K562 (cell line): ENCODE data around the gene TSPAN32. TPM values are rescaled to one million over a fixed set of nuclear protein-coding genes. Genes with fewer than 3 reads are reported as not detected.

Experiments
- ATAC-seq: fragments of 200-7000 bp; cut with Tn5 transposase; 3 replicates; pipeline ENCODE4 v1.9.1; 2020; ENCODE audit warnings: moderate library complexity
- BruUV-seq: library from RNA; stranded (reverse); fragments of 400-500 nt; replicated peaks from 2 replicates; lab custom pipeline; 2021; lab: Mats Ljungman, UMichigan
- CTCF ChIA-PET: fragments of 300-600 bp; formaldehyde crosslinking; extraction: SDS; loops from one replicate; lab custom pipeline; 2021; ENCODE audit warnings: low intra/inter-chr PET ratio; lab: Yijun Ruan, JAX
- POLR2A ChIA-PET: fragments of 300-600, 350-650 bp; sonication (Branson Sonifier 250); formaldehyde crosslinking; extraction: SDS; loops from one replicate; lab custom pipeline; 2021; ENCODE audit warnings: antibody characterized with exemption, inconsistent platforms; lab: Yijun Ruan, JAX
- DNase-seq, 4 experiments: peaks; one replicate each; pipeline versions ENCODE4 v3.0.0 to v3.0.0-alpha.2; 2011 to 2018; ENCODE audit warnings: low spot score in 3 of 4, mixed read lengths in 3 of 4; ENCODE audit errors: extremely low read depth in 1 of 4
- FAIRE-seq: peaks from 2 replicates; lab custom pipeline; 2011; peaks lifted over from hg19 to GRCh38; lab: Jason Lieb, UNC
- H2AFZ ChIP-seq: 2 replicates; pipeline ENCODE4 v1.6.0; 2011; ENCODE audit warnings: low read depth, low read length, control low read depth, inconsistent platforms
- H3K27ac ChIP-seq: fragments of 200-600 bp; 3 replicates; pipeline ENCODE4 v1.8.0; 2011; ENCODE audit warnings: low read depth, mild to moderate bottlenecking, control low read depth, inconsistent platforms, low read length, moderate library complexity, mixed read lengths; ENCODE audit errors: extremely low read depth
- H3K27me3 ChIP-seq, 2 experiments: fragments of 300-600 bp in 1 of 2; 2 replicates in 1 of 2; 3 replicates in 1 of 2; pipeline versions ENCODE4 v1.6.0 to v1.8.0; 2011; ENCODE audit warnings: inconsistent platforms in 2 of 2, low read length in 2 of 2, mild to moderate bottlenecking in 1 of 2, mixed read lengths in 1 of 2, moderate library complexity in 1 of 2; ENCODE audit not compliant: control insufficient read depth in 2 of 2, insufficient read depth in 2 of 2
- H3K36me3 ChIP-seq: fragments of 300-600 bp; 3 replicates; pipeline ENCODE4 v1.8.0; 2011; ENCODE audit warnings: mild to moderate bottlenecking, low read length, inconsistent platforms; ENCODE audit not compliant: control insufficient read depth, insufficient read depth
- H3K4me1 ChIP-seq, 2 experiments: fragments of 200-600 bp in 1 of 2; replicated peaks in 1 of 2; 2 replicates in 1 of 2; 3 replicates in 1 of 2; pipeline versions ENCODE4 v1.5.1 to v1.8.0; 2011; ENCODE audit warnings: inconsistent platforms in 2 of 2, low read length in 2 of 2, mild to moderate bottlenecking in 1 of 2, mixed read lengths in 1 of 2, moderate library complexity in 1 of 2; ENCODE audit not compliant: control insufficient read depth in 2 of 2, insufficient read depth in 2 of 2
- H3K4me2 ChIP-seq: 2 replicates; pipeline ENCODE4 v1.6.1; 2011; ENCODE audit warnings: low read length, control low read depth, inconsistent platforms, mixed read lengths; ENCODE audit not compliant: insufficient read depth
- H3K4me3 ChIP-seq: fragments of 200-600 bp; sonication (generic), shearing (Covaris generic); 2 replicates; pipeline ENCODE4 v1.5.1; 2016; ENCODE audit warnings: control low read depth, inconsistent platforms
- H3K79me2 ChIP-seq: fragments of 200-600 bp; 3 replicates; pipeline ENCODE4 v1.8.0; 2011; ENCODE audit warnings: low read length, inconsistent platforms; ENCODE audit not compliant: control insufficient read depth, insufficient read depth
- H3K9ac ChIP-seq, 2 experiments: 2 replicates each; pipeline versions ENCODE4 v1.6.0 to v1.6.1; 2011; ENCODE audit warnings: low read depth in 2 of 2, low read length in 2 of 2, control low read depth in 1 of 2, inconsistent platforms in 1 of 2, mild to moderate bottlenecking in 1 of 2, mixed read lengths in 1 of 2; ENCODE audit not compliant: insufficient read depth in 1 of 2
- H3K9me1 ChIP-seq: one replicate; pipeline ENCODE4 v1.6.0; 2011; ENCODE audit warnings: inconsistent platforms, mild to moderate bottlenecking, low read length, moderate library complexity; ENCODE audit not compliant: control insufficient read depth, insufficient read depth
- H3K9me3 ChIP-seq: replicated peaks from 2 replicates; pipeline ENCODE4 v1.5.1; 2011; ENCODE audit warnings: low read depth, low read length, inconsistent platforms; ENCODE audit not compliant: control insufficient read depth, insufficient read depth
- H4K20me1 ChIP-seq: replicated peaks from 2 replicates; pipeline ENCODE4 v1.6.1; 2011; ENCODE audit warnings: low read length, inconsistent platforms, mixed read lengths; ENCODE audit not compliant: control insufficient read depth, insufficient read depth
- DACH1 ChIP-seq: fragments of 450-650 bp; IDR thresholded peaks from 2 replicates; pipeline ENCODE4 v1.6.1; 2018; ENCODE audit not compliant: partially characterized antibody
- MCM2 ChIP-seq: fragments of 450-650 bp; IDR thresholded peaks from 2 replicates; pipeline ENCODE4 v1.6.1; 2017; ENCODE audit warnings: low read depth, mild to moderate bottlenecking
- ZNF134 ChIP-seq: fragments of 250-450 bp; sonication (Bioruptor Pico); conservative IDR thresholded peaks from 2 replicates; pipeline ENCODE4 v1.4.0; 2020
- ZNF431 ChIP-seq: sonication (generic); formaldehyde crosslinking; IDR thresholded peaks from 2 replicates; pipeline ENCODE4 v1.8.0; 2022; ENCODE audit warnings: mild to moderate bottlenecking, missing genetic modification reagents
- ZNF707 ChIP-seq: fragments of 250-450 bp; sonication (Bioruptor Pico); conservative IDR thresholded peaks from 2 replicates; pipeline ENCODE4 v1.8.0; 2022; ENCODE audit warnings: inconsistent platforms, mild to moderate bottlenecking, moderate library complexity
- WGBS: fragments of 100-300 bp; shearing (Covaris generic); methylation state at CpG from one replicate; pipeline ENCODE4 v1.1.6; 2016; ENCODE audit warnings: low coverage, mixed read lengths; ENCODE audit not compliant: insufficient coverage; ENCODE audit errors: missing lambda C conversion rate; 5-methylcytosine and 5-hydroxymethylcytosine counted together
- in situ Hi-C: fragments of 300-500 bp; cut with MboI; formaldehyde crosslinking; loops from 4 replicates; pipeline ENCODE4 v1.15.0; 2018; ENCODE audit warnings: inconsistent platforms, mixed read lengths
- intact Hi-C: fragments of 100-400 bp; cut with micrococcal nuclease; formaldehyde crosslinking; loops from 2 replicates; pipeline ENCODE4 v1.14.2; 2022
- polyA plus RNA-seq, 8 experiments: library from polyadenylated mRNA; depleted of rRNA in 4 of 8; stranded (reverse) in 5 of 8; unstranded in 3 of 8; fragments of >200 nt; fragmentation: Nextera tagmentation in 2 of 8; fragmentation: Illumina TruSeq in 1 of 8; extraction: Ambion mirVana in 2 of 8; extraction: Trizol in 1 of 8; gene quantifications; 2 replicates each; pipeline versions ENCODE4 v1.2.1 to v1.2.3, GENCODE V29; 2011 to 2014; ENCODE audit warnings: inconsistent platforms in 1 of 8, missing spikeins in 1 of 8
- total RNA-seq, 7 experiments: library from RNA; depleted of rRNA in 6 of 7; stranded (reverse); fragments of >200 nt in 6 of 7; fragmentation: Illumina TruSeq in 2 of 7; extraction: Trizol in 2 of 7; gene quantifications; 2 replicates each; pipeline versions ENCODE4 v1.2.1 to v1.2.3, GENCODE V29; 2011 to 2021; ENCODE audit warnings: low replicate concordance in 1 of 7

Gene TSPAN32
- total and polyA plus RNA-seq, 9 of the 15 experiments (the other 6 are each of a cell fraction or from before 2014, with no cell fraction given): 0.21 to 7.3 (median 2.6) TPM

DNA sequence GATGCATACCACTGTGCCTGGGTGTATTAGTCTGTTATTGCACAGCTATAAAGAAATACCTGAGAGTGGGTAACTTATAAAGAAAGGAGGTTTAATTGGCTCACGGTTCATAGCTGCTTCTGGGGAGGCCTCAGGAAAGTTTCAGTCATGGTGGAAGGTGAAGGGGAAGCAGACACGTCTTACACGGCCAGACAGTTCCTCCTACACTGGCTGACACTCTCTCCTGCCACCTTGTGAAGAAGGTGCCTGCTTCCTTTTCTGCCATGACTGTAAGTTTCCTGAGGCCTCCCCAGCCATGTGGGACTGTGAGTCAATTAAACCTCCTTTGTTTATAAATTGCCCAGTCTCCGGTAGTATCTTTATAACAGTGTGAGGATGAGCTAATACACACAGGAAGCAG is 41.7 kb downstream of the TSPAN32 start:
- BruUV-seq: no TSS peak
- Histone ChIP-seq H2AFZ (no peak overlapping the region), H3K9me1 (no peaks in the 10 kb centered on the region), H3K4me1 (no peaks in the 10 kb centered on the region), H3K79me2 (no peaks in the 10 kb centered on the region), H4K20me1 (no peaks in the 10 kb centered on the region), H3K9me3 (no peaks in the 10 kb centered on the region), H3K36me3 (no peaks in the 10 kb centered on the region), H3K4me2 (no peak overlapping the region), H3K9ac (no peak overlapping the region), H3K4me3 (no peak overlapping the region), H3K27ac (no peak overlapping the region), H3K27me3 (peaks cover 9 to 36% of the 10 kb centered on the region in 2 experiments)
- TF ChIP-seq ZNF431 (peak; percentile 91), MCM2 (no peak), DACH1 (no peak)
- FAIRE-seq (no peak), DNase-seq (no peak), ATAC-seq (no peak)
- intact Hi-C loops: no loop called here
- 2% methylated on average over 4 of the region's 4 CpGs for WGBS
- in situ Hi-C loops: no loop called here
- CTCF ChIA-PET: no interaction called here
- POLR2A ChIA-PET: no interaction called here

DNA sequence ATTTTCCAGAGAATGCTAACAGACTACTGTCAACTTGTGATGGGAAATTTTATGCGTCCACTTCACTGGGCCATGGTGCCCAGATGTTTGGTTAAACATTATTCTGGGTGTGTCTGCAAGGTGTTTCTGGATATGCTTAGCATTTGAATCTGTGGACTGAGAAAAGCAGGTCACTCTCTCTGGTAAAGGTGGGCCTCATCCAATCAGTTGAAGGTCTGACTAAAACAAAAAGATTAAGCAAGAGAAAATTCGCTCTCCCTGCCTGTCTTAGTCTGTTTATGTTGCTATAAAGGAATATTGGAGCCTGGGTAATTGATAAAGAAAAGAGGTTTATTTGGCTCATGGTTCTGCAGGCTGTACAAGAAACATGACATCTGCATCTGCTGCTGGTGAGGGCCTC is 43.2 kb downstream of the TSPAN32 start:
- Histone ChIP-seq H3K79me2 (no peaks in the 10 kb centered on the region), H2AFZ (no peak overlapping the region), H3K9me3 (no peaks in the 10 kb centered on the region), H3K4me1 (no peaks in the 10 kb centered on the region), H3K9ac (no peak overlapping the region), H3K4me3 (no peak overlapping the region), H3K27me3 (peaks cover 6 to 41% of the 10 kb centered on the region in 2 experiments), H3K27ac (no peak overlapping the region), H3K4me2 (no peak overlapping the region), H3K9me1 (no peaks in the 10 kb centered on the region), H3K36me3 (no peaks in the 10 kb centered on the region)
- DNase-seq: no peak
- CTCF ChIA-PET: no interaction called here
- 0% methylated on average over 2 of the region's 2 CpGs for WGBS
- intact Hi-C loops: no loop called here
- BruUV-seq: no TSS peak
- in situ Hi-C loops: no loop called here
- no peak for FAIRE-seq
- POLR2A ChIA-PET: no interaction called here
- ATAC-seq: no peak
- peak; percentile 94 for TF ChIP-seq ZNF134 (CRISPR knock-in tag)
- no peak for TF ChIP-seq ZNF707 (CRISPR knock-in tag)
- TF ChIP-seq, all 486 proteins: peak for 1
- no peaks in the 10 kb centered on the region for H4K20me1 ChIP-seq
